ENCODE results near the gene OR1N1.

DNA sequence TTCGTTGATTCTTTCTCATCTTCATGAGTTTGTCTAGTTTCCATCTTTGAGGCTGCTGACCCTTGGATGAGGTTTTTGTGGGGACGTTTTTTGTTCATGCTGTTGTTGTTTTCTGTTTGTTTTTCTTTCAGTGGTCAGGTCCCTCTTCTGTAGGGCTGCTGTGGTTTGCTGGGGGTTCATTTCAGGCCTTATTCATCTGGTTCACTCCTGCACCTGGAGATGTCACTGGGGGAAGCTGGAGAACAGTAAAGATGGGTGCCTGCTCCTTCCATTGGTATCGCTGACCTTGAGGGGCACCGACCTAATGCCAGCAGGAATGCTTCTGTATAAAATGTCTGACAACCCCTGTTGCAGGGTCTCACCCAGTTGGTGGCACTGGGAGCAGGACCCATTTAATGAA is 34.4 kb upstream of the OR1N1 start:
- no peak for TF ChIP-seq YY1 (IDR thresholded peaks at IDR 0.05; ENCODE audit: low read depth)
- TF ChIP-seq, protein P1, sequence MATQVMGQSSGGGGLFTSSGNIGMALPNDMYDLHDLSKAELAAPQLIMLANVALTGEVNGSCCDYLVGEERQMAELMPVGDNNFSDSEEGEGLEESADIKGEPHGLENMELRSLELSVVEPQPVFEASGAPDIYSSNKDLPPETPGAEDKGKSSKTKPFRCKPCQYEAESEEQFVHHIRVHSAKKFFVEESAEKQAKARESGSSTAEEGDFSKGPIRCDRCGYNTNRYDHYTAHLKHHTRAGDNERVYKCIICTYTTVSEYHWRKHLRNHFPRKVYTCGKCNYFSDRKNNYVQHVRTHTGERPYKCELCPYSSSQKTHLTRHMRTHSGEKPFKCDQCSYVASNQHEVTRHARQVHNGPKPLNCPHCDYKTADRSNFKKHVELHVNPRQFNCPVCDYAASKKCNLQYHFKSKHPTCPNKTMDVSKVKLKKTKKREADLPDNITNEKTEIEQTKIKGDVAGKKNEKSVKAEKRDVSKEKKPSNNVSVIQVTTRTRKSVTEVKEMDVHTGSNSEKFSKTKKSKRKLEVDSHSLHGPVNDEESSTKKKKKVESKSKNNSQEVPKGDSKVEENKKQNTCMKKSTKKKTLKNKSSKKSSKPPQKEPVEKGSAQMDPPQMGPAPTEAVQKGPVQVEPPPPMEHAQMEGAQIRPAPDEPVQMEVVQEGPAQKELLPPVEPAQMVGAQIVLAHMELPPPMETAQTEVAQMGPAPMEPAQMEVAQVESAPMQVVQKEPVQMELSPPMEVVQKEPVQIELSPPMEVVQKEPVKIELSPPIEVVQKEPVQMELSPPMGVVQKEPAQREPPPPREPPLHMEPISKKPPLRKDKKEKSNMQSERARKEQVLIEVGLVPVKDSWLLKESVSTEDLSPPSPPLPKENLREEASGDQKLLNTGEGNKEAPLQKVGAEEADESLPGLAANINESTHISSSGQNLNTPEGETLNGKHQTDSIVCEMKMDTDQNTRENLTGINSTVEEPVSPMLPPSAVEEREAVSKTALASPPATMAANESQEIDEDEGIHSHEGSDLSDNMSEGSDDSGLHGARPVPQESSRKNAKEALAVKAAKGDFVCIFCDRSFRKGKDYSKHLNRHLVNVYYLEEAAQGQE (IDR thresholded peaks at IDR 0.05; ENCODE audit: low read depth) = no peak
- TF ChIP-seq, protein P2, sequence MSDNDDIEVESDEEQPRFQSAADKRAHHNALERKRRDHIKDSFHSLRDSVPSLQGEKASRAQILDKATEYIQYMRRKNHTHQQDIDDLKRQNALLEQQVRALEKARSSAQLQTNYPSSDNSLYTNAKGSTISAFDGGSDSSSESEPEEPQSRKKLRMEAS (IDR thresholded peaks at IDR 0.05) = no peak
- TF ChIP-seq, protein P3, sequence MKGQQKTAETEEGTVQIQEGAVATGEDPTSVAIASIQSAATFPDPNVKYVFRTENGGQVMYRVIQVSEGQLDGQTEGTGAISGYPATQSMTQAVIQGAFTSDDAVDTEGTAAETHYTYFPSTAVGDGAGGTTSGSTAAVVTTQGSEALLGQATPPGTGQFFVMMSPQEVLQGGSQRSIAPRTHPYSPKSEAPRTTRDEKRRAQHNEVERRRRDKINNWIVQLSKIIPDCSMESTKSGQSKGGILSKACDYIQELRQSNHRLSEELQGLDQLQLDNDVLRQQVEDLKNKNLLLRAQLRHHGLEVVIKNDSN (IDR thresholded peaks at IDR 0.05) = no peak
- TF ChIP-seq TAF1 (IDR thresholded peaks at IDR 0.05; ENCODE audit: low read depth) = no peak
- no peak for TF ChIP-seq TCF12 (IDR thresholded peaks at IDR 0.05; ENCODE audit: low read depth)
- no peak for TF ChIP-seq CREB1 (IDR thresholded peaks at IDR 0.05; ENCODE audit: low read depth)
- TF ChIP-seq EP300 (IDR thresholded peaks at IDR 0.05; ENCODE audit: borderline replicate concordance) = no peak
- TF ChIP-seq FOXM1 (IDR thresholded peaks at IDR 0.05; ENCODE audit: borderline replicate concordance, low read depth) = no peak
- no peak for TF ChIP-seq RAD21 (IDR thresholded peaks at IDR 0.05; ENCODE audit: low read depth)
- TF ChIP-seq NFIC (IDR thresholded peaks at IDR 0.05) = no peak
